HCT116 (cell line): ENCODE measurements around the gene PRDM2.

ENCODE experiments used
- EZH2 ChIP-seq: fragments of 200-600 bp; sonication (generic); IDR thresholded peaks from 2 replicates; pipeline ENCODE4 v1.6.1; 2017; ENCODE audit warnings: antibody characterized with exemption, mixed run types
- EZH2phosphoT487 ChIP-seq: fragments of 200-600 bp; IDR thresholded peaks from 2 replicates; pipeline ENCODE4 v1.6.1; 2018; ENCODE audit warnings: antibody characterized with exemption, borderline replicate concordance
- POLR2A ChIP-seq: IDR thresholded peaks from 2 replicates; pipeline ENCODE4 v1.7.0; 2011; ENCODE audit warnings: borderline replicate concordance; ENCODE audit not compliant: insufficient read depth, insufficient read length; ENCODE audit errors: extremely low read depth
- POLR2AphosphoS5 ChIP-seq: IDR thresholded peaks from 2 replicates; pipeline ENCODE4 v1.6.1; 2011; ENCODE audit warnings: mild to moderate bottlenecking, low read depth, low read length, moderate library complexity
- REST ChIP-seq: IDR thresholded peaks from 2 replicates; pipeline ENCODE4 v1.6.1; 2012; ENCODE audit warnings: low read depth
- SP1 ChIP-seq: IDR thresholded peaks from 2 replicates; pipeline ENCODE4 v1.6.1; 2012; ENCODE audit warnings: low read depth
- ZBTB33 ChIP-seq: IDR thresholded peaks from 2 replicates; pipeline ENCODE4 v1.6.1; 2011; ENCODE audit warnings: mild to moderate bottlenecking, low read length, moderate library complexity; ENCODE audit not compliant: insufficient replicate concordance; ENCODE audit errors: extremely low read depth
- ZNF274 ChIP-seq: fragments of 200-500 bp; sonication (Bioruptor generic); IDR thresholded peaks from 2 replicates; pipeline ENCODE4 v1.6.1; 2014; ENCODE audit warnings: mild to moderate bottlenecking, low read depth, low read length, inconsistent platforms
- TF ChIP-seq, protein P1 (sequence below), 3 experiments: fragments of 200-600 bp in 1 of 3; sonication (generic) in 1 of 3; IDR thresholded peaks in 2 of 3; conservative IDR thresholded peaks in 1 of 3; 2 replicates each; pipeline ENCODE4 v1.5.1; 2012 to 2017; ENCODE audit warnings: low read depth in 2 of 3, low read length in 2 of 3, antibody characterized with exemption in 1 of 3, borderline replicate concordance in 1 of 3, control low read depth in 1 of 3, mild to moderate bottlenecking in 1 of 3, mixed read lengths in 1 of 3, mixed run types in 1 of 3, moderate library complexity in 1 of 3; ENCODE audit not compliant: insufficient read depth in 1 of 3

DNA sequence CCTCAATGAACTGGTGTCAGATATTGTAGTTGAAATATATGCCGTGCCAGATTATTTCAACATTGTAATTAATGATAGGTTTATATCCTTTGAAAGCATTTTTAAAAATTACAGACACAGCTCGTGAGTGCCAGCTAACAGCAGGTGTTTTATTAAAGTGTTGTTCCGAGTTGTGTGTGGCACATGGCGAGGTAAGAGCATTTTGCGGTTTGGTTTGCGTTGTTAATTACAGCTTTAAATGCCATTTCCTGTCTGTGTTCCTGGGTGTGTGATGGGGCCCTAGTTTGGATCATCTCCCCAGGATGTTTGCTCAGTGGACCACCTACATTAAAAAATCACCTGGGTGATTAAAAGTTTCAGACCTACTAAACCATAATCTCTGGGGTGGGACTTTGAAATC, 97.4 kb downstream of the PRDM2 start:
- TF ChIP-seq POLR2A = no peak
- TF ChIP-seq, protein P1, sequence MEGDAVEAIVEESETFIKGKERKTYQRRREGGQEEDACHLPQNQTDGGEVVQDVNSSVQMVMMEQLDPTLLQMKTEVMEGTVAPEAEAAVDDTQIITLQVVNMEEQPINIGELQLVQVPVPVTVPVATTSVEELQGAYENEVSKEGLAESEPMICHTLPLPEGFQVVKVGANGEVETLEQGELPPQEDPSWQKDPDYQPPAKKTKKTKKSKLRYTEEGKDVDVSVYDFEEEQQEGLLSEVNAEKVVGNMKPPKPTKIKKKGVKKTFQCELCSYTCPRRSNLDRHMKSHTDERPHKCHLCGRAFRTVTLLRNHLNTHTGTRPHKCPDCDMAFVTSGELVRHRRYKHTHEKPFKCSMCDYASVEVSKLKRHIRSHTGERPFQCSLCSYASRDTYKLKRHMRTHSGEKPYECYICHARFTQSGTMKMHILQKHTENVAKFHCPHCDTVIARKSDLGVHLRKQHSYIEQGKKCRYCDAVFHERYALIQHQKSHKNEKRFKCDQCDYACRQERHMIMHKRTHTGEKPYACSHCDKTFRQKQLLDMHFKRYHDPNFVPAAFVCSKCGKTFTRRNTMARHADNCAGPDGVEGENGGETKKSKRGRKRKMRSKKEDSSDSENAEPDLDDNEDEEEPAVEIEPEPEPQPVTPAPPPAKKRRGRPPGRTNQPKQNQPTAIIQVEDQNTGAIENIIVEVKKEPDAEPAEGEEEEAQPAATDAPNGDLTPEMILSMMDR (IDR thresholded peaks at IDR 0.05 in 2 of 3, conservative IDR thresholded peaks at IDR 0.05 in 1 of 3; ENCODE audit: borderline replicate concordance in 1 of 3, insufficient read depth in 1 of 3, low read depth in 2 of 3, low read length in 2 of 3) = no peak
- no peak for TF ChIP-seq ZNF274
- TF ChIP-seq SP1 = no peak
- no peak for TF ChIP-seq POLR2AphosphoS5
- TF ChIP-seq EZH2phosphoT487 = no peak
- no peak for TF ChIP-seq REST
- TF ChIP-seq EZH2 = no peak
- no peak for TF ChIP-seq ZBTB33
